Measurements from ENCODE around the gene CBX6.

The CBX6 gene

GRCh38 chr22:38881997-38882879 lies 10.2 kb upstream of the CBX6 start:
- no peak overlapping the region for H3K4me3 Mint-ChIP-seq
- CTCF ChIA-PET, result interaction anchor here (4.2 kb wide), 1 partner anchor 13 kb away, joined by 16 read pairs; no protein-coding TSS in a partner anchor
- no peaks in the 10 kb centered on the region for H3K36me3 Mint-ChIP-seq
- peak overlapping the region; percentile 79 for H3K27ac Mint-ChIP-seq
- peaks cover 36% of the 10 kb centered on the region for H3K27me3 Mint-ChIP-seq
- H3K4me1 Mint-ChIP-seq, result peaks cover 17% of the 10 kb centered on the region
- no peaks in the 10 kb centered on the region for H3K9me3 Mint-ChIP-seq
- DNase-seq, result no peak

DNA sequence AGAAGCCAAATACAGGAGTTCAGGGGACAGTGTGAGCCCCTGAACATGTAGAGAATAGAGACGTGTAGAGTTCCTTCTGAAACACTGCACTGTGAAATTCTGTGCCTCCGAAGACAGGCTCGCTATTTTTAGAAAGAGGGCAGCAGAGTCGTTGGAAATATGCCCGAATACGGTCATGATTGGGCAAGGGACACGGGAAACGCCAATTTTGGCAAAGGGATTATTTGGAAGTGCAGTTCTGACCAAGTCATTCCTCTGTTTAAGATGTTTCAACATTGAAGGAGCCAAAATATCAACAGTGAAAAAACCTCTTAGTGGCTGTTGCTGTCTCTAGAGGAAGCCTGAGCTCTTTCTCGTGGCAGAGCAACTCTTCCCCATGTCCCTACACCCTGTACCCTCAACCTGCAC lies 9.5 kb upstream of the CBX6 start:
- CTCF ChIA-PET, result interaction anchor here (4.2 kb wide), 1 partner anchor 12 kb away, joined by 16 read pairs; no protein-coding TSS in a partner anchor
- Mint-ChIP-seq H3K9me3 (no peaks in the 10 kb centered on the region), H3K27me3 (peaks cover 36% of the 10 kb centered on the region), H3K36me3 (no peaks in the 10 kb centered on the region), H3K4me3 (no peak overlapping the region), H3K27ac (no peak overlapping the region), H3K4me1 (peaks cover 17% of the 10 kb centered on the region)
- no peak for DNase-seq

- no peak for DNase-seq
- H3K27ac Mint-ChIP-seq, result no peak overlapping the region
- H3K4me1 Mint-ChIP-seq, result peaks cover 17% of the 10 kb centered on the region
- no peak overlapping the region for H3K4me3 Mint-ChIP-seq
- H3K36me3 Mint-ChIP-seq, result no peaks in the 10 kb centered on the region
- H3K9me3 Mint-ChIP-seq, result no peaks in the 10 kb centered on the region
- H3K27me3 Mint-ChIP-seq, result peaks cover 47% of the 10 kb centered on the region
- CTCF ChIA-PET, result interaction anchor here (2.1 kb wide), 1 partner anchor 10 kb away, joined by 7 read pairs; no protein-coding TSS in a partner anchor
Observed at GRCh38 chr22:38879961-38880360, 7.9 kb upstream of the CBX6 start.

GRCh38 chr22:38879108-38879729 lies 7.2 kb upstream of the CBX6 start:
- H3K36me3 Mint-ChIP-seq, result no peaks in the 10 kb centered on the region
- CTCF ChIA-PET, result interaction anchor here (2.1 kb wide), 1 partner anchor 10 kb away, joined by 7 read pairs; no protein-coding TSS in a partner anchor
- peaks cover 22% of the 10 kb centered on the region for H3K4me1 Mint-ChIP-seq
- H3K9me3 Mint-ChIP-seq, result no peaks in the 10 kb centered on the region
- H3K4me3 Mint-ChIP-seq, result no peak overlapping the region
- no peak overlapping the region for H3K27ac Mint-ChIP-seq
- peaks cover 46% of the 10 kb centered on the region for H3K27me3 Mint-ChIP-seq
- DNase-seq, result no peak

GRCh38 chr22:38878001-38878400 lies 6.0 kb upstream of the CBX6 start:
- DNase-seq, result no peak
- H3K9me3 Mint-ChIP-seq, result no peaks in the 10 kb centered on the region
- no peak overlapping the region for H3K4me3 Mint-ChIP-seq
- CTCF ChIA-PET, result interaction anchor here (1.1 kb wide), 1 partner anchor 8 kb away, joined by 3 read pairs; no protein-coding TSS in a partner anchor
- no peaks in the 10 kb centered on the region for H3K36me3 Mint-ChIP-seq
- peaks cover 29% of the 10 kb centered on the region for H3K4me1 Mint-ChIP-seq
- no peak overlapping the region for H3K27ac Mint-ChIP-seq
- peaks cover 51% of the 10 kb centered on the region for H3K27me3 Mint-ChIP-seq

- H3K4me3 Mint-ChIP-seq, result no peak overlapping the region
- CTCF ChIA-PET, result interaction anchor here (1.4 to 1.8 kb wide), 2 partner anchors 78 to 129 kb away, joined by 4 read pairs; no protein-coding TSS in a partner anchor
- DNase-seq, result no peak
Observed at GRCh38 chr22:38874529-38875222, 2.7 kb upstream of the CBX6 start.

DNA sequence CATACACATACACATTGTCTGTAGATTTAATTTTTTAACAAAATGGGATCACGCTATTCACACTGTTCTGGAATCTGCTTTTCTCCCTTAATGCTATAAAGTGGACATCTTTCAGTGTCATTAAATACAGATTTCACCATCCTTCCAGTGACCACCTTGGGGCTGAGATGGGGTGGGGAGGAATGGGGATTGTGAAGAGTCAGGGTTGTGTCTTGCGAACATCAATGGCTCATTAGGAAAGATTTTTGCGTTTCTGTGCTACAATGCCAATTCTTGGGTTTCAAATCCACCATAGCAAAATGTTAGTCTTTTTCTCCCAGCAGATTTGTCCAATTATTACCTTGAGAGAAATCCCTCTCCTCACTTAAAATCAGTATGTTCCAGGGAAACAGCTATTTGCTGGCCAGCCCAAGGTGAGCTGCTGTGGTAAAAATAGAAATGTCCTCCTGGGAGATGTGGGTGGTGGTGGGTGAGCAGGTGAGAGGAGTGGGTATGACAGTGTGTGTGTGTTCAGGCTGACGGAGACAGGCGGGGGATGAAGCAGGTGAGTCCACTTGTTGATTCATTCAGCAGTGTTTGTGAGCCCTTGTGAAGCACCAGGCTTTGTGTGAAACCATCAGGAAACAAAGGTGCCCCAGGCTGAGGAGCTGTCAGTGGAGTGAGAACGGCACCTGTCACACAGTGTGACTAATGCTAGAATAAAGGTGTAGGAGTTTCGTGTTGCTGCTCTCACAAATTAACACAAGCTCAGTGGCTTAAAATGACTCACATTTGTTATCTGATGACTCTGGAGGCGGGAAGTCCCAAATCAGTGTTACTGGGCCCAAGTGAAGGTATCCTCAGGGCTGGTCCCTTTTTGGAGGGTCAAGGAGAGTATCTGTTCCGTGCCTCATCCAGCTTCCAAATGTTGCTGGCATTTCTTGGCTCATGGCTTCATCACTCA lies 1.7 kb upstream of the CBX6 start:
- Mint-ChIP-seq H3K4me1 (peaks cover 48% of the 10 kb centered on the region), H3K4me3 (peak overlapping the region; percentile 93), H3K27me3 (peaks cover 43% of the 10 kb centered on the region), H3K36me3 (peaks cover 13% of the 10 kb centered on the region), H3K27ac (peak overlapping the region; percentile 42), H3K9me3 (no peaks in the 10 kb centered on the region)
- DNase-seq, result peak; percentile 58
- CTCF ChIA-PET, result interaction anchor here (0.8 to 1.8 kb wide), 3 partner anchors 79 to 130 kb away, joined by 3 to 4 read pairs (median 4); no protein-coding TSS in a partner anchor

More at GRCh38 chr22:38874529-38875222, 2.7 kb upstream of the CBX6 start:
- peak overlapping the region; percentile 42 for H3K27ac Mint-ChIP-seq
- H3K36me3 Mint-ChIP-seq, result peaks cover 9% of the 10 kb centered on the region
- peaks cover 51% of the 10 kb centered on the region for H3K27me3 Mint-ChIP-seq
- no peaks in the 10 kb centered on the region for H3K9me3 Mint-ChIP-seq
- peaks cover 40% of the 10 kb centered on the region for H3K4me1 Mint-ChIP-seq

- Mint-ChIP-seq H3K4me3 (peak overlapping the region; percentile 93), H3K27me3 (peaks cover 36% of the 10 kb centered on the region), H3K36me3 (peaks cover 17% of the 10 kb centered on the region), H3K9me3 (no peaks in the 10 kb centered on the region), H3K27ac (peak overlapping the region; percentile 83), H3K4me1 (peaks cover 53% of the 10 kb centered on the region)
- peak; percentile 39 for DNase-seq
- CTCF ChIA-PET, result interaction anchor here (1.5 to 1.8 kb wide), 2 partner anchors 80 to 128 kb away, joined by 3 to 4 read pairs; no protein-coding TSS in a partner anchor
Observed at GRCh38 chr22:38872831-38873248, 824 bp upstream of the CBX6 start.

DNA sequence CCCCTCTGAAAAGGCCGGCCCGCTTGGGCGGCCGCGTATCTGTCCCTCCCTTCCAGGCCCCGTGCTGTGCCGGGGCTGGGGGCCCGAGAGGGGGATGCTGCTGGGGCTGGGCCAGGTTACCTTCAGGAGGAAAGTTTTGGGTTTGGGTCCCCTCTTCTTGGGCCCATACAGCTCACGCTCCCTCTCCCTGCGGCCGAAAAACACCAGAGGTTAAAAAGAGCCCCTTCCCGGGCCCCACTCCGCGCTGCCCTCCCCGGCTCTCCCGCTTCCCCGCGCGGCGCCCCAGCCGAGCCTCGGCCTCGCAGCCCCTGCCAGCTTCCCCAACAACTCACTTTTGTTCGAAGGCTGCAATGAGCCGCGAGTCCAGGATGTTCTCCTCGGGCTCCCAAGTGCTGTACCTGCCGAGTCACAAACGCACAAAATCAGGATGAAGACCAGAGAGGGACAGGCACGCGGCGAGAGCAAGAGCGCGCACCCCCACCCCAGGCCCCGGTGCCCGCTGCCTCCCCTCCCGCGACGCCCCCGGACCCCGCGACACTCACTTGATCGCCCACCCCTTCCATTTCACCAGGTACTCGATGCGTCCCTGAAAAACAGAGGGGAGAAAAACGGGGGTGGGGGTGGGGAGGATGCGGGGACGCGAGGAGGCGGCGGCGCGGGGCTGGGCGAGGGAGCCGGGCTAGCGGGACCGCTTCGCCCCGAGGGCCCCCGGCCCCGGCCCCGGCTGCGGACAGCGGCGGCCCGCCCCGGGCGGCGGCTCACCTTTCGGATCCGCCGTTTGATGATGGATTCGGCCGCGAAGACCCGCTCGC lies 450 bp downstream of the CBX6 start:
- Mint-ChIP-seq H3K36me3 (peaks cover 17% of the 10 kb centered on the region), H3K4me3 (peak overlapping the region; percentile 93), H3K27me3 (peaks cover 34% of the 10 kb centered on the region), H3K4me1 (peaks cover 53% of the 10 kb centered on the region), H3K27ac (peak overlapping the region; percentile 88), H3K9me3 (no peaks in the 10 kb centered on the region)
- peak; percentile 54 for DNase-seq
- CTCF ChIA-PET, result interaction anchor here (0.8 to 4.7 kb wide), 16 partner anchors 12 to 382 kb away, joined by 3 to 81 read pairs (median 4); no protein-coding TSS in a partner anchor

DNA sequence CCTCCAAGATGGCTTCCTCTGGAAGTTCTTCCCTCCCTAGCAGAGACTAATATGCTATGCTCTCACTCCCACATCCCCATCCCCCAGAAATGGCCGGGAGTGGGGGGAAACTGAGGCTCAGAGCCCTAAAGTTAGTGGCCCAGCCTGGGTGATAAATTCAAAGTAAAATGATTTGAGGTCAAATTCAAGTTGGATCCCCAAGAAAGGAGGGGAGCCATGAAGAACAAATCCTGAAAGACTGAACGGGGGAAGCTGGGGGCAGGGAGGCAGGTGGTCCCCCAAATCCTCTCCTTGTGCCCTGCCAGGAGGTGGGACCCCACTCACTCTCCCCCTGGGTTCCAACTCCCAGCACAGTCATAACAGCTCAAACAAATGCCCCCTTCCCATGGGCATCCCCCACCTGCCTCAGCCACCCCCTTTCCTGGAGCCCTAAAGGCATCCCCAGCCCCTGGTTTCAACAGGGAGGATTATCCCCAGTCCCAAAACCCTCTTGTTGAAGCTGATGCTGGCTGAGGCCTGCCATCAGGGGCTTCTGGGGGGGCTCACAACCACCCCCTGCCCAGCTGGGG lies 1.1 kb downstream of the CBX6 start:
- H3K4me3 Mint-ChIP-seq, result peak overlapping the region; percentile 93
- peaks cover 53% of the 10 kb centered on the region for H3K4me1 Mint-ChIP-seq
- no peak for DNase-seq
- H3K9me3 Mint-ChIP-seq, result no peaks in the 10 kb centered on the region
- H3K27ac Mint-ChIP-seq, result peak overlapping the region; percentile 88
- CTCF ChIA-PET, result interaction anchor here (0.8 to 4.7 kb wide), 41 partner anchors 9 to 448 kb away, joined by 3 to 81 read pairs (median 5); partner anchors contain the start of genes CBX7, NPTXR and RPL3
- H3K36me3 Mint-ChIP-seq, result peaks cover 17% of the 10 kb centered on the region
- peaks cover 30% of the 10 kb centered on the region for H3K27me3 Mint-ChIP-seq

DNA sequence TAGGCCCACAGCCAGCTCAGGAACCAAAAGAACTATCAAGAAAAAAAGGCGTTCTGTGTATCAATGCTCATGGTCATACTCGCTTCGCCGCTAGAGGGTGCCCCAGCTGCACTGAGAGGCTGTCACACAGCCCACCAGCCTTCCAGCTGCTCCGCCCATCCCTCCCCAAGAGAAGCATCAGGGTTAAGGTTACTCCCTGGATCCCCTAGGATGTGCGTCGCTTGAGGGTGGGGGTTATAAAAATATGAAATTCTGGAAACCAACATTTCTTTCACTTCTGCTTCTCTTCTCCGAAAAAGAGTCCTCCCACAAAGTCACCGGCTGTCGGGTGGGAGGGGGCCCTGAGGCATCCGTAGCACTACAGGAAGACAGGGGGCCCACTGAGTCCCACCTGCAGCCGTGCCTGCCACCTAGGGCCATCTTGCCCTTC lies 1.7 kb downstream of the CBX6 start:
- Mint-ChIP-seq H3K27me3 (peaks cover 26% of the 10 kb centered on the region), H3K4me3 (peak overlapping the region; percentile 93), H3K27ac (peak overlapping the region; percentile 88), H3K4me1 (peaks cover 53% of the 10 kb centered on the region), H3K9me3 (no peaks in the 10 kb centered on the region), H3K36me3 (peaks cover 20% of the 10 kb centered on the region)
- CTCF ChIA-PET, result interaction anchor here (0.6 to 4.7 kb wide), 53 partner anchors 8 to 449 kb away, joined by 3 to 81 read pairs (median 5); partner anchors contain the start of genes APOBEC3C, CBX7, NPTXR and RPL3
- peak; percentile 93 for DNase-seq

GRCh38 chr22:38869663-38870062 lies 2.4 kb downstream of the CBX6 start:
- Mint-ChIP-seq H3K4me1 (peaks cover 52% of the 10 kb centered on the region), H3K4me3 (no peak overlapping the region), H3K9me3 (no peaks in the 10 kb centered on the region), H3K27ac (no peak overlapping the region), H3K27me3 (peaks cover 19% of the 10 kb centered on the region), H3K36me3 (peaks cover 20% of the 10 kb centered on the region)
- CTCF ChIA-PET, result interaction anchor here (0.6 to 4.7 kb wide), 55 partner anchors 8 to 450 kb away, joined by 3 to 81 read pairs (median 5); partner anchors contain the start of genes APOBEC3C, CBX7 and RPL3
- DNase-seq, result no peak

All from activated naive CD4-positive, alpha-beta T cell treated with anti-CD3 and anti-CD28 coated beads, Interleukin-2, amount 10 ng/mL, durations not matched to agents 7 days and 5 days (primary cell).